ENCODE measurements around the gene SMIM44. TPM values are rescaled to one million over a fixed set of nuclear protein-coding genes. Genes with fewer than 3 reads are reported as not detected.

The SMIM44 gene
- total and polyA plus RNA-seq, 9 of the 15 experiments (the other 6 are each of a cell fraction or from before 2014, with no cell fraction given), result not detected

- TF ChIP-seq MAX (CRISPR knock-in tag; IDR thresholded peaks at IDR 0.05) (0 out of 2 replicates have a peak, but pooled peaks have one; percentile 7), IFI16 (CRISPR knock-in tag; IDR thresholded peaks at IDR 0.05) (no peak)
Measured at GRCh38 chr19:3516675-3517207, 33.5 kb upstream of the SMIM44 start (continued).

GRCh38 chr19:3515891-3516422 is 32.7 kb upstream of the SMIM44 start:
- Histone ChIP-seq H3K4me2 (ENCODE audit: insufficient read depth, low read length) (no peak overlapping the region), H4K20me1 (replicated peaks; ENCODE audit: control insufficient read depth, insufficient read depth, low read length) (peaks cover 46% of the 10 kb centered on the region), H3K9me3 (replicated peaks; ENCODE audit: control insufficient read depth, insufficient read depth, low read depth, low read length) (no peaks in the 10 kb centered on the region), H3K4me1 (replicated peaks in 1 of 2; ENCODE audit: control insufficient read depth in 2 of 2, insufficient read depth in 2 of 2, low read length in 2 of 2) (peaks cover 11 to 76% of the 10 kb centered on the region in 2 experiments), H3K27ac (ENCODE audit: extremely low read depth, low read depth, low read length) (no peak overlapping the region), H3K27me3 (ENCODE audit: control insufficient read depth in 2 of 2, insufficient read depth in 2 of 2, low read length in 2 of 2) (no peaks in the 10 kb centered on the region), H2AFZ (ENCODE audit: low read depth, low read length) (no peak overlapping the region), H3K36me3 (ENCODE audit: control insufficient read depth, insufficient read depth, low read length) (peaks cover 22% of the 10 kb centered on the region; the same call in 1 of the 3 replicates), H3K9ac (ENCODE audit: insufficient read depth in 1 of 2, low read depth in 2 of 2, low read length in 2 of 2) (no peak overlapping the region), H3K79me2 (ENCODE audit: control insufficient read depth, insufficient read depth, low read length) (peaks cover 76% of the 10 kb centered on the region), H3K9me1 (ENCODE audit: control insufficient read depth, insufficient read depth, low read length) (peaks cover 8% of the 10 kb centered on the region), H3K4me3 (no peak overlapping the region)
- TF ChIP-seq POLR2G (IDR thresholded peaks at IDR 0.05; ENCODE audit: low read depth, low read length) (0 out of 2 replicates have a peak, but pooled peaks have one; percentile 5), NKRF (IDR thresholded peaks at IDR 0.05; ENCODE audit: borderline replicate concordance) (no peak)
- intact Hi-C loops (cut with micrococcal nuclease) (no loop called here), in situ Hi-C loops (cut with MboI) (no loop called here)
- ATAC-seq (no peak), DNase-seq (ENCODE audit: extremely low read depth in 1 of 4, low spot score in 3 of 4) (no peak), FAIRE-seq (no peak)
- CTCF ChIA-PET (ENCODE audit: low intra/inter-chr PET ratio), result interaction anchor here (0.6 kb wide), 1 partner anchor 21 kb away, joined by 3 read pairs; no protein-coding TSS in a partner anchor
- POLR2A ChIA-PET, result interaction anchor here (0.6 to 2.0 kb wide), 3 partner anchors 12 to 36 kb away, joined by 3 to 6 read pairs (median 3); partner anchors contain the start of gene DOHH
- WGBS (ENCODE audit: insufficient coverage, low coverage, missing lambda C conversion rate), result 72% methylated on average over 14 of the region's 15 CpGs
- BruUV-seq (replicated peaks), result no TSS peak

Data from K562 (cell line).